Measurements from ENCODE around the gene MCCD1. TPM values are rescaled to one million over a fixed set of nuclear protein-coding genes. Genes with fewer than 3 reads are reported as not detected.

Gene MCCD1
- total RNA-seq (2021) (not detected in 3 replicates), Bru-seq, nascent RNA (not detected)
- long read RNA-seq, experiment 1: 0 reads
- long read RNA-seq, experiment 2: 0 reads
- long read RNA-seq, experiment 3: 0 reads

GRCh38 chr6:31528821-31529328 is at the start of gene MCCD1:
Gene MCCD1, plus strand, starts transcription at chr6:31528962. Its CDS starts 53 bp downstream, at chr6:31529015.
- H3K27me3 Mint-ChIP-seq (ENCODE audit: low read depth): no peaks in the 10 kb centered on the region
- peak; percentile 80; the same call in 1 of the 2 replicates for TF ChIP-seq PRRX2 (CRISPR knock-in tag; IDR thresholded peaks at IDR 0.05)
- TF ChIP-seq NFATC4 (CRISPR knock-in tag; IDR thresholded peaks at IDR 0.05): peak; percentile 78
- TF ChIP-seq ZMAT4 (CRISPR knock-in tag; IDR thresholded peaks at IDR 0.05): peak; percentile 79; the same call in 1 of the 2 replicates
- peak; percentile 87; the same call in 1 of the 2 replicates for TF ChIP-seq ZNF671 (CRISPR knock-in tag; IDR thresholded peaks at IDR 0.05)
- no peak for TF ChIP-seq MLX (CRISPR knock-in tag; IDR thresholded peaks at IDR 0.05)
- TF ChIP-seq ZNF423 (CRISPR knock-in tag; IDR thresholded peaks at IDR 0.05): peak; percentile 60; the same call in 1 of the 2 replicates
- TF ChIP-seq JAZF1 (CRISPR knock-in tag; IDR thresholded peaks at IDR 0.05): no peak
- TF ChIP-seq HMGXB4 (CRISPR knock-in tag; IDR thresholded peaks at IDR 0.05): no peak
- peak; percentile 85; the same call in 1 of the 2 replicates for TF ChIP-seq AR (CRISPR knock-in tag; IDR thresholded peaks at IDR 0.05)
- TF ChIP-seq ZNF425 (CRISPR knock-in tag; conservative IDR thresholded peaks at IDR 0.05): peak; percentile 83
- peak; percentile 61 for TF ChIP-seq ZNF416 (CRISPR knock-in tag; IDR thresholded peaks at IDR 0.05)
- peak; percentile 72; the same call in 1 of the 2 replicates for TF ChIP-seq ZNF532 (CRISPR knock-in tag; IDR thresholded peaks at IDR 0.05; ENCODE audit: borderline replicate concordance)
- POLR2A ChIA-PET: interaction anchor here (1.9 to 2.2 kb wide), 4 partner anchors 12 to 31 kb away, joined by 8 to 17 read pairs (median 11); partner anchors contain the start of genes ATP6V1G2, DDX39B, MICB and NFKBIL1
- H3K36me3 Mint-ChIP-seq: peaks cover 42% of the 10 kb centered on the region
- CTCF ChIA-PET: interaction anchor here (0.7 to 1.9 kb wide), 10 partner anchors 10 to 86 kb away, joined by 3 to 10 read pairs (median 4); partner anchors contain the start of genes ATP6V1G2 and MICB
- H3K9me3 Mint-ChIP-seq: no peaks in the 10 kb centered on the region
- H3K4me3 Mint-ChIP-seq: no peak within 1 kb of the TSS
- H3K27ac Mint-ChIP-seq: peak within 1 kb of the TSS; percentile 93
- no peak for DNase-seq (ENCODE audit: low spot score)
- ATAC-seq: peak; percentile 55
- H3K4me1 Mint-ChIP-seq: peaks cover 36% of the 10 kb centered on the region
